EL (cell line): Measurements from ENCODE around the gene KAT5.
"Not testable (repeated sequence)": the region's sequence is repeated elsewhere in the genome, so short reads cannot be mapped to it uniquely, and the experiment has no call there.

ENCODE experiments used
- DNase-seq: peaks from one replicate; pipeline ENCODE4 v3.0.0-alpha.2; 2016

Gene KAT5

GRCh38 chr11:65710421-65710820 lies 1.6 kb upstream of the KAT5 start:
- peak; percentile 27 for DNase-seq

DNA sequence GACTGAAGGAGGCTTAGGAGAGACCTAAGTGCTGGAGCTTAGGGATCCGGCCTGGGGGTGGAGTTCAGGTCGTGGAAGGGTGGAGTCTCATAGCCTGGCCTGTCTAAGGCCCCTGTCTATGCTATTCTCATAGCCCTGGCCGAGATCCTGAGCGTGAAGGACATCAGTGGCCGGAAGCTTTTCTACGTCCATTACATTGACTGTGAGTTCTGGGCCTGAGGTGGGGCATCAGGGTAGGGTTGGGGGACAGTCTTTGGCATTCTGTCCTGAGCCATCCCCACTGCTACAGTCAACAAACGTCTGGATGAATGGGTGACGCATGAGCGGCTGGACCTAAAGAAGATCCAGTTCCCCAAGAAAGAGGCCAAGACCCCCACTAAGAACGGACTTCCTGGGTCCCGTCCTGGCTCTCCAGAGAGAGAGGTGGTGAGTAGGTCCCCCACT lies 603 bp downstream of the KAT5 start:
- DNase-seq = no peak

DNA sequence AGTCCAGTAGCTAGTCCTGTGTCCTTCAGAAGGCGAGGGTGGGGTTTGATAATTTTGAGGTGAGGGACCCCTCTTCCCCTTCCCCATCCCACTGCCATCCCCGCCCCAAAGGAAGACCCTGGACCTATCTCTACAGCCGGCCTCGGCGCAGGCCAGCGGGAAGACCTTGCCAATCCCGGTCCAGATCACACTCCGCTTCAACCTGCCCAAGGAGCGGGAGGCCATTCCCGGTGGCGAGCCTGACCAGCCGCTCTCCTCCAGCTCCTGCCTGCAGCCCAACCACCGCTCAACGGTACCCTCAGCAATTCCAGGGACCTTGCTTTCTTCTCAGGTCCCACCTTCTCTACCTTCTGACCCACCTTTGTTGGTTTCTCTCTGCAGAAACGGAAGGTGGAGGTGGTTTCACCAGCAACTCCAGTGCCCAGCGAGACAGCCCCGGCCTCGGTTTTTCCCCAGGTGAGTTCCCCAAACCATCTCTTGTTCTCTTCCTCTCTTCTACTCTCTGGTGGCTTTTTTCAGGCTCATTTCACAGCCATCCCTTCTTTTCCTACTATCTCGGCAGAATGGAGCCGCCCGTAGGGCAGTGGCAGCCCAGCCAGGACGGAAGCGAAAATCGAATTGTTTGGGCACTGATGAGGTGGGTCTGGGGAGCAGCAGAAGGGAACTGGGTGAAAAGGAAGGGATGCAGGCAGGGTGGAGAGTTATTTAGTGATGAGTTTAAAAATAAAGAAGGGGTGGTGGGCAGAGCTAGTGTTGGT lies 1.3 kb downstream of the KAT5 start:
- DNase-seq = no peak

GRCh38 chr11:65714433-65714832 lies 2.4 kb downstream of the KAT5 start:
- no peak for DNase-seq

DNA sequence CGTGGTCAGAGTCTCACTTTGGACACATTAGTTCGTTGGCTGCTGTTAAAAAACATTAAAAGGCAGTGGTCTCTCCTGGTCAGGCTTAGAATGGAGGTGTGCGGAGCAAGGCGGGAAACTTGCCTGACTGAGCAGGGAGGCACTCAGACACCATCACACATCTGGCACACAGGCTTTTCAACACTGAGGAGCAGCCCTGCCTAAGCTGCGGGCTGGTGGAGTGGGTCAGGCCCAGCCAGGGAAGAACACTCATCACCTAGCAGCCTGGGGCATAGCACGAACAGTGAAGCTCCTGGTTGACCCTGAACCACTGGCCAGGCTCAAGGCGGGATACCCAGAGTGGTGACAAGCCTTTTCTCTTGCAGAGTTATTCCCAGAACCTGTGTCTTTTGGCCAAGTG lies 4.2 kb downstream of the KAT5 start:
- no peak for DNase-seq

DNA sequence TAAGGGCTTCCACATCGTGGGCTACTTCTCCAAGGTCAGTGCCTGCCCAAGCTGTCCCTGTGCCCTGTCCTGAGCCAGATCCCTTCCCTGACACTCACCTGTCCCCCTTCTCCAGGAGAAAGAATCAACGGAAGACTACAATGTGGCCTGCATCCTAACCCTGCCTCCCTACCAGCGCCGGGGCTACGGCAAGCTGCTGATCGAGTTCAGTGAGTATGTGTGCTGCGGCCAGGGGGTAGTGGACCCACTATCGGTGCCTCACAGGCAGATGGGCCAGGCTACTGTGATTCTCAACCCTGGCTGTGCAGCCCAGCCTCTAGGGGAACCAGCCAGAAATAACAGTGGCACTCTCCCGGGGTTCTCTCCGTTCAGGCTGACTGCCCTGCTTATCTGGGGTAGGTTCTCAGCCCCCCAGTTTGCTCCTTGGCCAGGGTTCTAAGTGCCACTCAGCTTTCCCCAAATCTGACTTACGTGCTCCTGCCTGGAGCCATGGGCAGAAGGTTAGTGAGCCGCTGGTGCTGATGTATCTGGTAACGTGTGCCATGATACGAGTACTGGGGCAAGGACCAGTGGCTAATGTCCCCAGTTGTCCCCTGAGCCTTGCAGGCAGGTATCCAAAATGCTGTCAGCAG lies 4.8 kb downstream of the KAT5 start:
- no peak for DNase-seq

- DNase-seq = no peak
These were observed 5.9 kb downstream of the KAT5 start for GRCh38 chr11:65717906-65718305.

DNA sequence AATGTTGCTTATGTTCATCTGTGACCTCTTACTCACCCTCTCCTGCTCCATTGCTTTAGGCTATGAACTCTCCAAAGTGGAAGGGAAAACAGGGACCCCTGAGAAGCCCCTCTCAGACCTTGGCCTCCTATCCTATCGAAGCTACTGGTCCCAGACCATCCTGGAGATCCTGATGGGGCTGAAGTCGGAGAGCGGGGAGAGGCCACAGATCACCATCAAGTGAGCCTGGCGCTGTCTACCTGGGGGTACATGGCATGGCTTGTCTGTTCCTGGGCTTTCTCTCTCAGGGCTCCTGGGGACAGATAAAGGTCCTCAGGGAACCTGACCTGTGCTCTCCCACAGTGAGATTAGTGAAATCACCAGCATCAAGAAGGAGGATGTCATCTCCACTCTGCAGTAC lies 6.5 kb downstream of the KAT5 start:
- DNase-seq = no peak

DNA sequence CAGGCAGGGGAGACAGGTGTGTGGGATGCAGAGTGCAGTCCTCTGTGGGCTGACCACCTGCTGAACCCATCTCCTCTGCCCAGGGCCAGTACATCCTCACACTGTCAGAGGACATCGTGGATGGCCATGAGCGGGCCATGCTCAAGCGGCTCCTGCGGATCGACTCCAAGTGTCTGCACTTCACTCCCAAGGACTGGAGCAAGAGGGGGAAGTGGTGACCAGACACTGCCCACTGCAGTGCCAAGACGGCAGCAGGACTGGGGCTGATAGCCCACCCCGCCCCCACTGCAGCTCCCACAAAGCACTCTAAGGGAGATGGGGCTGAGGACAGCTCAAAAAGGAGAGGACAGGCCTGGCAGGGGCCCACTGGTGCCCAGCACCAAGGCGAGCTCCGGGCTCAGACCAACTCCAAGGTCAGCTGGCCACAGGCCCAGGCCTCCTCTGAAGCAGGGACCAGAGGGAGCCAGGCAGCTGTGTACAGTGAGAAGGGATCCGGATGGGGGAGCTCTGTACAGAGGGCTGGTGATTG lies 7.0 kb downstream of the KAT5 start:
- DNase-seq = peak; percentile 37

DNA sequence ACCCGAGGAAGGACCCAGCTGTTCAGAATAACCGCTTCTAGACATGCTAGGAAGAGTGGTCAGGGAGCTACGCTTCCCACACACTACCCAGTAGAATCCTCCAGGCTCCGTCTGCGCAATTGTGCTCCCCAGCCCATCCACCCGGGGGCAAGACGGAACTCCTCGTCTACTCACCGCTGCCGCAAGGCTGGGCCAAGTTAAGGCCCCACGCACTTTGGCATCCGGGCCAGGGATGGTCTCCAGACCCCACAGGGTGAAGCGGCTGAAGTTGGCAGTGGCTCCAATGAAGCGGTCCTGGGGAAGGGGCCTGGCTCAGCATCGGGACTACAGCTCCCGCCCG lies 7.8 kb downstream of the KAT5 start:
- DNase-seq = peak; percentile 50

GRCh38 chr11:65720211-65720934 lies 8.3 kb downstream of the KAT5 start, which contains the start of gene RNASEH2C:
Gene RNASEH2C (minus strand): TSS chr11:65720798. CDS start chr11:65720758, 40 bp downstream.
- peak; percentile 87 for DNase-seq

DNA sequence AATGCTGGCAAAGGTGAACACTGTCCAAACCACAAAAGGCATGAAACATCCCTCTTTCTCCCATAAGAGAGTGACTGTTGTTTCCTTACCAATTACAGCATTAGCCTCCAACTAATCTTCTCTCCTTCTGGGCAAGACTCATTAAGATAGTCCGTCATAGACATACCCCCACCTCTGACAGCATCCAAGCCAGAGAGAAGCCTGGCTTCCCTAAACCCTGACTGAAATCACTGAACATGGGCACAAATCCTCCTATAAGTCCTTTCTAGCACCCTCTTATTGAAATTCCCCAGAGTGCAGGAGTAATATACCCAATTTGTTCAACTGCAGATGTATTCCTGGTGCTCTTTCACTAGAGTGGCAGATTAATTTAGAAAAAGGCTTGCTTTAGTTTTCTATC lies 10.2 kb downstream of the KAT5 start:
- no peak for DNase-seq

- no peak for DNase-seq
These were observed 14.6 kb downstream of the KAT5 start for GRCh38 chr11:65726660-65727059.

- no peak for DNase-seq
These were observed 15.8 kb downstream of the KAT5 start for GRCh38 chr11:65727865-65728264.

GRCh38 chr11:65730461-65730860 lies 18.4 kb downstream of the KAT5 start:
- DNase-seq = no peak

GRCh38 chr11:65735111-65735510 lies 23.1 kb downstream of the KAT5 start:
- DNase-seq = not testable (repeated sequence)

GRCh38 chr11:65736810-65737209 lies 24.8 kb downstream of the KAT5 start:
- no peak for DNase-seq

- DNase-seq = no peak
These were observed 27.0 kb downstream of the KAT5 start for GRCh38 chr11:65739022-65739421.

DNA sequence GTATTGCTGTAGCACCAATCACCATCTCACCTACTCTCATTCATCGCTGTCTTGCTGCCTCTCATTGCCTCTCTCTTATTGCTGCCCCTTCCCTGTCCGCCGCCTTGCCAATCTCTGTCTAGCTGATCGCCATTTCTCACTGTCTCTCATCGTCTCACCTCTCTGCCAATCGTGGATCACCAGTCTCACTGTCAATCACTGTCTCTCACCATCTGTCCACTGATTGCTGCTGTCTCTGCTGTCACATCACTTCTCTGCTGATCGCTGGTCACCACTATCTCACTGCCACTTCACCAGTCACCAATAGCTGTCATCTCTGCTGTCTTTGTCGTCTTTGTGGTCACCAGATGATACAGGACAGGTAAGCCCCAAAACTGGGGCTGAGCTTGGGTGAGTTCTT lies 29.1 kb downstream of the KAT5 start:
- DNase-seq = no peak

GRCh38 chr11:65742353-65742752 lies 30.3 kb downstream of the KAT5 start:
- no peak for DNase-seq

DNA sequence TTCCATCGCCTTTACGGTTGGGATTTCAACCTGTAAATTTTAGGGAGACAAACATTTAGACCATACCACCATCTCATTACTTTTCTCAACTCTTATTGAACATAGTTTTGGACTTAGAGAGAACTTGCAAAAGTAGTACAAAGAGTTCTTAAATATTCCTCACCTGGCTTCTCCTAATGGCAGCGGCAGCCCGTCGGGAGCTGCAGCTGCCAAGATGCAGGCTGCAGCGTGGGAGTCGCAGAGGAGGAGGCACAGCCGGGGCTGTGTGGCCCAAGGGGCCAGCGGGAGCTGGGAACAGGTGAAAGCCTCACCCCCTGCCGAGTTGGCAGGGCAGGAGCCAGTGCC lies 31.6 kb downstream of the KAT5 start:
- no peak for DNase-seq

- peak; percentile 28 for DNase-seq
These were observed 32.1 kb downstream of the KAT5 start for GRCh38 chr11:65744026-65744698.

GRCh38 chr11:65744699-65745042 lies 32.6 kb downstream of the KAT5 start:
- no peak for DNase-seq
